ENCODE data around the gene DUOX2. TPM values are rescaled to one million over a fixed set of nuclear protein-coding genes. Genes with fewer than 3 reads are reported as not detected.

DUOX2 gene
- total RNA-seq, 3 donors from 2014 or later (not counting 1 experiment from before 2014, with no cell fraction given), result 2.5 TPM; not detected in 2

DNA sequence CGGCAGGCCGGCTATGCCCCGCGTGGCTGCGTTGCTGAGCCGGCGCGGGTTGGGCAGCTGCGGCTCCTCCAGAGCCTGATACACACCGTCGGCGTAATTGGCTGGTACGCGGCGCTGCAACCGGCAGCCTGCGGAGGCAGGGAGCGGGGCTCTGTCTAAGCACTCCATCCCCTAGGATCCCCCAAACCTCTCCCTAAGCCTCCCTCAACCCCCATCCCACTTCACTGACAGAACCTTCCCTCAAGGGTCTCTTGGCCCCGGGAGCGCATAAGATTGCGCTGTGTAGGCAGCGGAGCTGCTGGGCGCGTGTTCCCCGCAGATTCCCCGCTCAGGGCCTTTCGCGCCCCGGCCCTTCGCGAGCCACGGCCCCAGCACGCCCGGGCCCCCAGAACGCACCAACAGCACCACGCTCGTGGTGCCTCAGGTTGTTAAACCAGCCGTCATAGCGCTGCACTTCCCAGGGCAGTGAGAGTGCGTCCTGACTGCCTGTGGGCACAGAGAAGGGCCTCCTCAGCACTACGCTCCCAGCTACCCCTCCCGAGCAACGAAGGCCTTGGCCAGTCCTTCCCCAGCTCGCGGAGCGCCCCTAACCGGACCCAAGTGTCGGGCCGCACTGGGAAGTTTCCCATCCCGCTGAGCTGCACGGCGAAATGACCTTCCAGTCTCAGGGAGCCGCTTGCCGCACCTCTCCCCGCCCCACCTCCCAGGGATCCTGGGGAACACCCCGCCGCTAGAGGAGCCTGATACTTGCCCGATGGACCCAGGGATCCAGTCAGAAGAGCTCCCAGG is 1.2 kb downstream of the DUOX2 start:
- H3K4me1 Mint-ChIP-seq, result peaks cover 8 to 22% of the 10 kb centered on the region in 2 donors
- Histone ChIP-seq H3K9me3 (ENCODE audit: control insufficient read depth, insufficient read depth, low read length) (no peaks in the 10 kb centered on the region), H3K4me1 (ENCODE audit: control insufficient read depth, insufficient read depth, low read length) (peaks cover 27% of the 10 kb centered on the region), H3K36me3 (ENCODE audit: control insufficient read depth, insufficient read depth, low read length) (no peaks in the 10 kb centered on the region), H3K4me3 (ENCODE audit: low read length) (no peak overlapping the region), H3K27me3 (ENCODE audit: control insufficient read depth, insufficient read depth, low read length) (peaks cover 64% of the 10 kb centered on the region), H3K27ac (ENCODE audit: low read length) (no peak overlapping the region)
- H3K27me3 Mint-ChIP-seq (ENCODE audit: low read depth in 2 of 2), result peaks cover 76 to 77% of the 10 kb centered on the region in 2 donors
- DNase-seq (no peak), ATAC-seq (no peak)
- 4% methylated on average over 57 of the region's 58 CpGs for WGBS (ENCODE audit: insufficient coverage)
- H3K27ac Mint-ChIP-seq, result no peak overlapping the region
- no peaks in the 10 kb centered on the region for H3K36me3 Mint-ChIP-seq
- H3K9me3 Mint-ChIP-seq, result no peaks in the 10 kb centered on the region
- no peak for TF ChIP-seq CTCF (IDR thresholded peaks at IDR 0.05)
- no peak overlapping the region for H3K4me3 Mint-ChIP-seq
- intact Hi-C loops (cut with micrococcal nuclease), result no loop called here

DNA sequence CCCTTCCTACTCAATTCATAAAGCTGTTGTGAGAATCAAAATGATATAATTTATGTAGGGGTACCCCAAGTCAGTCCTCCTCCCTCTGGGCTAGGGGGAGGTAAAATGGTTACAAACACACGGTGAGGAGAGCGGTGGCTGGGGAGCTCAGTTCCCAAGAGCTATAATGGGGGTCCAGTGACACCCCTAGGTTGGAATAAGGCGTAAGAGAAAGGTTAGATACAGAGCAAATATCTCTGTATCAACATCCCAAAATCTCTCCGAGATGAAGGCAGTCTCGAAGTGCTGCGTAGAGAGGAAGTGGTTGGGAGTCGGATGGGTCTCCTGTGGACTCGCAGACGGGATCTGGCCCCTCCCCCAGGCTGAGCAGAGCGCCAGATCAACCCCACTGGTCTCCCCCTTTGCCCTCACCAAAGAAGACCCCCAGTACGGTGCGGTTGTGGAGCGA is 1.8 kb downstream of the DUOX2 start:
- peaks cover 21% of the 10 kb centered on the region for H3K4me1 ChIP-seq (ENCODE audit: control insufficient read depth, insufficient read depth, low read length)
- DNase-seq (no peak), ATAC-seq (no peak)
- no peak for TF ChIP-seq CTCF (IDR thresholded peaks at IDR 0.05)
- Mint-ChIP-seq H3K4me1 (peaks cover 1 to 16% of the 10 kb centered on the region in 2 donors), H3K36me3 (no peaks in the 10 kb centered on the region), H3K27ac (no peak overlapping the region), H3K9me3 (no peaks in the 10 kb centered on the region), H3K27me3 (ENCODE audit: low read depth in 2 of 2) (peaks cover 70 to 73% of the 10 kb centered on the region in 2 donors), H3K4me3 (no peak overlapping the region)
- H3K9me3 ChIP-seq (ENCODE audit: control insufficient read depth, insufficient read depth, low read length), result no peaks in the 10 kb centered on the region
- 5% methylated on average over 11 of the region's 13 CpGs for WGBS (ENCODE audit: insufficient coverage)
- no peak overlapping the region for H3K27ac ChIP-seq (ENCODE audit: low read length)
- no peak overlapping the region for H3K4me3 ChIP-seq (ENCODE audit: low read length)
- intact Hi-C loops (cut with micrococcal nuclease), result no loop called here
- H3K36me3 ChIP-seq (ENCODE audit: control insufficient read depth, insufficient read depth, low read length), result no peaks in the 10 kb centered on the region
- H3K27me3 ChIP-seq (ENCODE audit: control insufficient read depth, insufficient read depth, low read length), result peaks cover 58% of the 10 kb centered on the region

DNA sequence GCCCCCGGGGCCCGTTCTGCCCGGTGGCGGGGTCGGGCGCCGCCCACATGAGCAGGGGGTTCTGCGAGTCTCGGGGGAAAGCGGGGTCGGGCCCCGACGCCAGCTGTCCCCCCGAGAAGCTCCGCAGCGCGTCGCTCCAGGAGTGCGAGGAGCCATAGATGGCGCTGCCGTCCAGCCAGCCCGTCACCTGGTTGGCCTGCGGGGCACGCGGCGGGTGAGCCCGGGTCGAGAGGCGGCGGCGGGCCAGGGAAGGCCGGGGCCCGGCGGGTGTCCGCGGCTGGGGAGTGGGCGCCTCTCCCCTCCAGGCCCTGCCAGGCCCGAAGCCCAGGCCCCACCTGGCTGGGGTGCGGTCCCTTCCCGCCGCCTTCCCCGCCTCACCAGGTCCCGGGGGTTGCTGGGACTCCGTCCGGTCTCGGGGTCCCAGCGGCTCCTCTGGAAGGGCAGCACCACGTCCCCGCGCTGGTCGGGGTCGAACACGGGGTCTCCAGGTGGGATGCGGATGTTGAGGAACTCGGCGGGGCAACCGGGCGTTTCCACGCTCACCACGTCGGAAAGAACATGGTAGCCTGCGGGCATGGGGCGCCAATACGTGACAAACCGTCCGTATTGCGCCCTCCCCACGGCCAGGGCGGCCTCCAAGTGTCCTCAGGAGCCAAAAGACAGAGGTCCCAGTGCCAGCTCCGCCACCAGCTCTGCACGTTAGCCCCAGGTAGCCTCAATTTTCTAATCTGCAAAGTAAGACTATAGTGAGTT is 2.4 kb downstream of the DUOX2 start:
- Histone ChIP-seq H3K4me3 (ENCODE audit: low read length) (no peak overlapping the region), H3K4me1 (ENCODE audit: control insufficient read depth, insufficient read depth, low read length) (peaks cover 15% of the 10 kb centered on the region), H3K27ac (ENCODE audit: low read length) (no peak overlapping the region), H3K36me3 (ENCODE audit: control insufficient read depth, insufficient read depth, low read length) (no peaks in the 10 kb centered on the region), H3K27me3 (ENCODE audit: control insufficient read depth, insufficient read depth, low read length) (peaks cover 52% of the 10 kb centered on the region), H3K9me3 (ENCODE audit: control insufficient read depth, insufficient read depth, low read length) (no peaks in the 10 kb centered on the region)
- Mint-ChIP-seq H3K27ac (no peak overlapping the region), H3K9me3 (no peaks in the 10 kb centered on the region), H3K4me3 (no peak overlapping the region), H3K36me3 (no peaks in the 10 kb centered on the region), H3K4me1 (peaks cover 0 to 13% of the 10 kb centered on the region in 2 donors), H3K27me3 (ENCODE audit: low read depth in 2 of 2) (peaks cover 66 to 72% of the 10 kb centered on the region in 2 donors)
- ATAC-seq, result no peak
- no peak for DNase-seq
- no peak for TF ChIP-seq CTCF (IDR thresholded peaks at IDR 0.05)
- intact Hi-C loops (cut with micrococcal nuclease), result no loop called here
- WGBS (ENCODE audit: insufficient coverage), result 14% methylated on average over 71 of the region's 71 CpGs
